Astrocyte (in vitro differentiated cells and primary cell): ENCODE data around the gene GIPC3. TPM values are rescaled to one million over a fixed set of nuclear protein-coding genes. Genes with fewer than 3 reads are reported as not detected.
A peak's percentile ranks its signal among the peaks of the same experiment; 100 is the strongest.

Experiments
- DNase-seq: peaks from one replicate; pipeline ENCODE4 v3.0.0-alpha.2; 2010; ENCODE audit warnings: low read depth
- FAIRE-seq: peaks from 2 replicates; lab custom pipeline; 2011; peaks lifted over from hg19 to GRCh38; lab: Jason Lieb, UNC
- H2AFZ ChIP-seq: 2 replicates; pipeline ENCODE4 v1.6.0; 2012; ENCODE audit warnings: low read depth, low read length, inconsistent platforms
- H3K27ac ChIP-seq: 2 replicates; pipeline ENCODE4 v1.5.1; 2011; ENCODE audit warnings: low read depth, low read length, inconsistent platforms
- H3K27me3 ChIP-seq: 2 replicates; pipeline ENCODE4 v1.6.0; 2011; ENCODE audit warnings: low read length, inconsistent platforms; ENCODE audit not compliant: insufficient read depth
- H3K36me3 ChIP-seq: 2 replicates; pipeline ENCODE4 v1.5.1; 2011; ENCODE audit warnings: low read length, inconsistent platforms; ENCODE audit not compliant: insufficient read depth
- H3K4me1 ChIP-seq: 2 replicates; pipeline ENCODE4 v1.5.1; 2011; ENCODE audit warnings: low read length, inconsistent platforms; ENCODE audit not compliant: insufficient read depth
- H3K4me2 ChIP-seq: 2 replicates; pipeline ENCODE4 v1.6.0; 2012; ENCODE audit warnings: low read length, inconsistent platforms
- H3K4me3 ChIP-seq: 2 replicates; pipeline ENCODE4 v1.5.1; 2011; ENCODE audit warnings: low read depth, mild to moderate bottlenecking, low read length, inconsistent platforms; ENCODE audit not compliant: insufficient read depth
- H3K79me2 ChIP-seq: 2 replicates; pipeline ENCODE4 v1.6.0; 2012; ENCODE audit warnings: mild to moderate bottlenecking, low read length, inconsistent platforms; ENCODE audit not compliant: insufficient read depth
- H3K9ac ChIP-seq: 2 replicates; pipeline ENCODE4 v1.6.0; 2012; ENCODE audit warnings: mild to moderate bottlenecking, low read length, inconsistent platforms
- H3K9me3 ChIP-seq: 2 replicates; pipeline ENCODE4 v1.5.1; 2012; ENCODE audit warnings: low read depth, mild to moderate bottlenecking, low read length, inconsistent platforms; ENCODE audit not compliant: insufficient read depth
- H4K20me1 ChIP-seq: 2 replicates; pipeline ENCODE4 v1.6.0; 2012; ENCODE audit warnings: low read length, inconsistent platforms; ENCODE audit not compliant: insufficient read depth
- H3K27ac Mint-ChIP-seq: one replicate; pipeline ENCODE4 v1.8.0; 2021; ENCODE audit warnings: mild to moderate bottlenecking, mixed read lengths; ENCODE audit not compliant: unreplicated experiment
- H3K27me3 Mint-ChIP-seq: one replicate; pipeline ENCODE4 v1.8.0; 2021; ENCODE audit warnings: low read depth, mixed read lengths; ENCODE audit not compliant: unreplicated experiment
- H3K36me3 Mint-ChIP-seq: one replicate; pipeline ENCODE4 v1.8.0; 2021; ENCODE audit warnings: low read depth, mixed read lengths; ENCODE audit not compliant: unreplicated experiment
- H3K4me1 Mint-ChIP-seq: one replicate; pipeline ENCODE4 v1.8.0; 2021; ENCODE audit warnings: low read depth, mixed read lengths; ENCODE audit not compliant: unreplicated experiment
- H3K4me3 Mint-ChIP-seq: one replicate; pipeline ENCODE4 v1.8.0; 2021; ENCODE audit warnings: mild to moderate bottlenecking, moderate library complexity, mixed read lengths; ENCODE audit not compliant: unreplicated experiment
- H3K9me3 Mint-ChIP-seq: one replicate; pipeline ENCODE4 v1.8.0; 2021; ENCODE audit warnings: mild to moderate bottlenecking, mixed read lengths; ENCODE audit not compliant: unreplicated experiment
- EZH2 ChIP-seq: IDR thresholded peaks from 2 replicates; pipeline ENCODE4 v1.6.1; 2012; ENCODE audit warnings: mild to moderate bottlenecking, low read length, inconsistent platforms; ENCODE audit not compliant: insufficient read depth
- total RNA-seq: library from RNA; stranded (reverse); gene quantifications from 2 replicates; pipeline ENCODE4 v1.2.1, GENCODE V29; 2021
- TF ChIP-seq, protein P1 (sequence below): IDR thresholded peaks from 2 replicates; pipeline ENCODE4 v1.5.1; 2011; ENCODE audit warnings: low read depth, mild to moderate bottlenecking, inconsistent platforms, low read length, moderate library complexity; ENCODE audit not compliant: insufficient read depth

Gene GIPC3
- total RNA-seq, 1 donor from 2014 or later = 0.09 TPM

DNA sequence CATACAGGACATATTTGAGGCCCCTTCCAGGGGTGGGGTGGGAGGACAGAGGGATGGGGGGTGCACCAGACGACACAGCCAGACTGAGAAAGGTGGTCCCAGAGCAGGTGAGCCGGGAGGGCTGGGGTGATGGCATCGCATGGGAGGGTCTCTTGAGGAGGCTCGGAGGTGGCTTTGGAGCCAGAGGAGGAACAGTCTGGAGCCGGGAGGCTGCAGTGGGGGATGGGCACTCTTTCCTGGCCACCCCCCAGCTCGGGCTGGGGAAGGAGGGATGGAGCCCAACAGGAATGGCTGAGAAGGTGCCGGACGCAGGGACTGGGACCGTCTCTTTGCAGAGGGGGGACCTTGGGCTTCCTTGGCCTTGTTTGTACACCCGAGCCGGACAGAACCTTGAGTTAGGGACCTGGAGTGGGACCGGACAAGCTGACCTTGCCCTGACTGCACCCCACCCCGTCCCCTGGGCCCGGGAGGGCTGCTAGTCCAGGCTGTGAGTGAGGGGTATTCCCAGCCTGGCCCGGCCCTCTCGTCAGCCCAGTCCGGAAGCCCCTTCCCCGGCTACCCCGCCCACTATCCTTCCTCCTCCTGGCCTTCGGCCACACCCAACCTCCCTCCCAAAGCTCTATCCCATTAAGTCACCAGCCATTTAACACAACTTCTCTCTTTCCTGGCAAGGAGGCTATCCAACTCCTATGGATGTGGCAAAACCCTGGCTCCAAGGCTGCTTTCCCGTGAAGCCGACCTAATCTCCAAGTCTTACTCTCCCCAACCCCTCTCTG lies 22.2 kb downstream of the GIPC3 start:
- peaks cover 4% of the 10 kb centered on the region for H3K36me3 Mint-ChIP-seq
- FAIRE-seq = no peak
- DNase-seq = peak; percentile 27
- peak overlapping the region; percentile 34 for H3K4me3 Mint-ChIP-seq
- H3K79me2 ChIP-seq = no peaks in the 10 kb centered on the region
- H3K4me1 ChIP-seq = peaks cover 28% of the 10 kb centered on the region
- H3K9me3 ChIP-seq = no peaks in the 10 kb centered on the region
- H3K4me3 ChIP-seq = peak overlapping the region; percentile 64
- peaks cover 6% of the 10 kb centered on the region for H3K27me3 Mint-ChIP-seq
- TF ChIP-seq, protein P1, sequence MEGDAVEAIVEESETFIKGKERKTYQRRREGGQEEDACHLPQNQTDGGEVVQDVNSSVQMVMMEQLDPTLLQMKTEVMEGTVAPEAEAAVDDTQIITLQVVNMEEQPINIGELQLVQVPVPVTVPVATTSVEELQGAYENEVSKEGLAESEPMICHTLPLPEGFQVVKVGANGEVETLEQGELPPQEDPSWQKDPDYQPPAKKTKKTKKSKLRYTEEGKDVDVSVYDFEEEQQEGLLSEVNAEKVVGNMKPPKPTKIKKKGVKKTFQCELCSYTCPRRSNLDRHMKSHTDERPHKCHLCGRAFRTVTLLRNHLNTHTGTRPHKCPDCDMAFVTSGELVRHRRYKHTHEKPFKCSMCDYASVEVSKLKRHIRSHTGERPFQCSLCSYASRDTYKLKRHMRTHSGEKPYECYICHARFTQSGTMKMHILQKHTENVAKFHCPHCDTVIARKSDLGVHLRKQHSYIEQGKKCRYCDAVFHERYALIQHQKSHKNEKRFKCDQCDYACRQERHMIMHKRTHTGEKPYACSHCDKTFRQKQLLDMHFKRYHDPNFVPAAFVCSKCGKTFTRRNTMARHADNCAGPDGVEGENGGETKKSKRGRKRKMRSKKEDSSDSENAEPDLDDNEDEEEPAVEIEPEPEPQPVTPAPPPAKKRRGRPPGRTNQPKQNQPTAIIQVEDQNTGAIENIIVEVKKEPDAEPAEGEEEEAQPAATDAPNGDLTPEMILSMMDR = no peak
- no peak for TF ChIP-seq EZH2
- H4K20me1 ChIP-seq = peaks cover 14% of the 10 kb centered on the region
- H3K27ac ChIP-seq = no peak overlapping the region
- peak overlapping the region; percentile 58 for H3K9ac ChIP-seq
- peaks cover 7% of the 10 kb centered on the region for H3K4me1 Mint-ChIP-seq
- no peak overlapping the region for H3K27ac Mint-ChIP-seq
- no peaks in the 10 kb centered on the region for H3K36me3 ChIP-seq
- H3K4me2 ChIP-seq = peak overlapping the region; percentile 84
- peak overlapping the region; percentile 80 for H2AFZ ChIP-seq
- H3K27me3 ChIP-seq = no peaks in the 10 kb centered on the region
- no peaks in the 10 kb centered on the region for H3K9me3 Mint-ChIP-seq

DNA sequence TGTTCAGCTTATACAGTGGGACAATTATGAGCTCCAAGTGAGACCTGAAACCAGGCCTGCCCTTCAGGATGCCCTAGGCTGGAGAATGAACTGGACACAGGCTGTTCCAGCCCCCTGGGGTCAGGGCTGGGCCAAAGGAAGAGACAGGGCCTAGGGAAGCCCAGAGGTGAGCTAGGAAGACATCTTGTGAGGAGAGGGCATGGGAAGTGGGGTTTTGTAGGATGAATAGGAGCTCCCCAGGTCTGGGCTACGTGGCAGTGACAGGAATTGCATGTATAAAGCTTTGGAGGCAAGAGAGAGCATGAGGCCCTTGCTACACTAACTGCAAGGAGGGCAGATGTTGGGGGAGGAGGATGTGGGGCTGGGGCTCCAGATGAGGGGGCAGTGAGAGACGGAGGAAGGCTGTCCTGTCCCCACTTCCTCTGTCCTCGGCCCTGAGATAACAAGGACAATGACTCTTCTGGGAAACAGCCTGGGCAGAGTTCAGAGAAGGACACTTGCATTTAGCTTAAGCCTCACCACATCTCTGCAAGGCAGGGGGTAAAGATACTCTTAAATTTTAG lies 22.9 kb downstream of the GIPC3 start:
- Histone ChIP-seq H3K4me2 (peak overlapping the region; percentile 84), H4K20me1 (peaks cover 14% of the 10 kb centered on the region), H3K27me3 (no peaks in the 10 kb centered on the region), H3K79me2 (no peaks in the 10 kb centered on the region), H3K9ac (peak overlapping the region; percentile 58), H3K27ac (no peak overlapping the region), H2AFZ (no peak overlapping the region), H3K4me1 (peaks cover 28% of the 10 kb centered on the region), H3K36me3 (no peaks in the 10 kb centered on the region), H3K4me3 (peak overlapping the region; percentile 64), H3K9me3 (no peaks in the 10 kb centered on the region)
- no peak for TF ChIP-seq EZH2
- TF ChIP-seq, protein P1 = no peak
- DNase-seq (no peak), FAIRE-seq (no peak)
- Mint-ChIP-seq H3K4me1 (peaks cover 7% of the 10 kb centered on the region), H3K9me3 (no peaks in the 10 kb centered on the region), H3K4me3 (no peak overlapping the region), H3K27ac (no peak overlapping the region), H3K27me3 (peaks cover 6% of the 10 kb centered on the region), H3K36me3 (peaks cover 4% of the 10 kb centered on the region)
